Measurements from ENCODE around the gene SLC22A13.
"Not testable (repeated sequence)": the region's sequence is repeated elsewhere in the genome, so short reads cannot be mapped to it uniquely, and the experiment has no call there.

Gene SLC22A13, protein sequence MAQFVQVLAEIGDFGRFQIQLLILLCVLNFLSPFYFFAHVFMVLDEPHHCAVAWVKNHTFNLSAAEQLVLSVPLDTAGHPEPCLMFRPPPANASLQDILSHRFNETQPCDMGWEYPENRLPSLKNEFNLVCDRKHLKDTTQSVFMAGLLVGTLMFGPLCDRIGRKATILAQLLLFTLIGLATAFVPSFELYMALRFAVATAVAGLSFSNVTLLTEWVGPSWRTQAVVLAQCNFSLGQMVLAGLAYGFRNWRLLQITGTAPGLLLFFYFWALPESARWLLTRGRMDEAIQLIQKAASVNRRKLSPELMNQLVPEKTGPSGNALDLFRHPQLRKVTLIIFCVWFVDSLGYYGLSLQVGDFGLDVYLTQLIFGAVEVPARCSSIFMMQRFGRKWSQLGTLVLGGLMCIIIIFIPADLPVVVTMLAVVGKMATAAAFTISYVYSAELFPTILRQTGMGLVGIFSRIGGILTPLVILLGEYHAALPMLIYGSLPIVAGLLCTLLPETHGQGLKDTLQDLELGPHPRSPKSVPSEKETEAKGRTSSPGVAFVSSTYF

GRCh38 chr3:38265604-38266307 lies at the start of gene SLC22A13:
Gene SLC22A13 (plus strand): TSS chr3:38265812. CDS start chr3:38265861, 49 bp downstream.
- DNase-seq: no peak

GRCh38 chr3:38219609-38220197 lies 45.9 kb upstream of the SLC22A13 start:
- no peak for DNase-seq

- no peak for DNase-seq
Measured at GRCh38 chr3:38221005-38221404, 44.6 kb upstream of the SLC22A13 start.

DNA sequence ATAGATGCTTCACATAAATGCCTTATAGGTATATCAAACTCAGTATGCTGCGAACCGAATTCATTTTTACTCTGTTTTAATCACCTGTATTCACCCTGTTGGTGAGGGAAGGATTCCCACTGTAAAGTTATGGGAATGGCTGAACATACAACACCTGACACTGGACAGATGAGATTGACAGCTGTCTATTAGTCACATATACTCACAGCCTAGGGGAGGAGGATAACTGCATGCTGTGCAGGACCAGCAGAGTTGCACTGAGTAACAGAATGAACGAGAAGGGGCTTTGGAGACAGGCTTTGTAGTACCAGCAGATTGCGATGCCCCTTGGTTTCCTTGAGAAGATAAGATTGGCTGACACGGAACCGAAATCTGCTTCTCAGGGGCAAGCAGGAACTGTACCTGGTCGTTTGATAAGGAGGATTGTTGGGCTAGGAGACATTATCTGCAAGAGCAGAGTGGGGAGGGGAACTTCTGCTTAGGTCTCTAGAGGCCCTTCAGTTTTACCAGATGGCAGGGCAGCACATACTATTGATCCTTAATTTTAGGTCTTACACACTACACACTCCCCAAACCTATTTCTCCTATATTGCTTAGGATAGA lies 43.5 kb upstream of the SLC22A13 start:
- DNase-seq: no peak

GRCh38 chr3:38224357-38224756 lies 41.3 kb upstream of the SLC22A13 start:
- no peak for DNase-seq

GRCh38 chr3:38226273-38226672 lies 39.3 kb upstream of the SLC22A13 start:
- peak in 2 of 3 donors; percentile 20 to 31 for DNase-seq

DNA sequence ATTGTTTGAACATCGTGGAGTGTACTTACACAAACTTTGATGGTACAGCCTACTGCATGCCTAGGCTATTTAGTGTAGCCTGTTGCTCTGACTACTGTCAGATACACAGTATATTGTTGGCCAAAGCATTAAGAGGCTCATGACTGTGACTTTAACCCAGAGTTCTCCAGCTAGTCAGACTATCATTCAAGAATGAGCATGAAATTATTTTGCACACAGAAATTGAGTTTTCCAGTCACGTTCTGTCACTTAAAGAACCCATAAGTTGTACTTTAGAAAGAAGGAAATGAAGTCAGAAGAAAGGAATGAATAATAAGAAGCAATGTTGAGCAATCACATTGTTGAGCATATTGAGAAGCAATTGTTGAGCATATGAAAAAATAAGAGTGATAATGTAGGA lies 37.6 kb upstream of the SLC22A13 start:
- peak in 2 of 3 donors; percentile 46 to 60 for DNase-seq

DNA sequence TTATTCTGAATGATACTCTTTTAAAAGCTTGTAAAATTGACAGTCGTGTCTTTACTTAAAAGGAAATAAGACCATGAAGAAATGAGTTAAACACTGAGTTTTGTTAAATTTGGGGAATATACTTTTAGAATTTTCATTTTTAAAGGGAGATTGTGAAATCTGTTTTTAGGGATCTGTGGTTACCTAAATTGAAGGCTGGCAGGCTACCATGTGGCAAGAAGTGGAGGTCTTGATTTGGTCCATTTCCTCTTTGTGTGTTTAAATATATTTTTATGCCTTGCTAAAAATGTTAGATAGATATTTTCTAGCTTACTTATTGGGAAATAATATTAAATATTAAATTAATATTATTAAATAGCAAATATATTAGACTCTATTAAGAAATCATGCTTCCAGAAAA lies 36.6 kb upstream of the SLC22A13 start:
- DNase-seq: peak in 1 of 3 donors; percentile 15

DNA sequence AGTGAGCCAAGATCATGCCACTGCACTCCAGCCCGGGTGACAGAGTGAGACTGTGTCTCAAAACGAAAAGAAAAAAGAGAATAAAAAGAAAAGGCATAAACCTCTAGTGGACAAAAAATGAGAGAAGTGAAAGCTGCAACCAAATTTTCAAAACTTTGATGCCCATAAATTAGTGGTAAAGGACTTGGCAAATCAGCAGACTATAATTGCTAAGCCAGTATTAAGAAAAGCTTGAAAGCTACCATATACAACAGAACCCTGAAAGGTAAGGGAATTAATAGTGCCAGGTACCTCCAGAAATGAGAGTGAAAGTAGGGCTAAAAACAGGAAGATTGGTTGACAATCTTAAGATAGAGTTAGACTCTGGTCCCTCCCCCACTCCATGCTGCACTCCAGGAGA lies 32.9 kb upstream of the SLC22A13 start:
- no peak for DNase-seq

DNA sequence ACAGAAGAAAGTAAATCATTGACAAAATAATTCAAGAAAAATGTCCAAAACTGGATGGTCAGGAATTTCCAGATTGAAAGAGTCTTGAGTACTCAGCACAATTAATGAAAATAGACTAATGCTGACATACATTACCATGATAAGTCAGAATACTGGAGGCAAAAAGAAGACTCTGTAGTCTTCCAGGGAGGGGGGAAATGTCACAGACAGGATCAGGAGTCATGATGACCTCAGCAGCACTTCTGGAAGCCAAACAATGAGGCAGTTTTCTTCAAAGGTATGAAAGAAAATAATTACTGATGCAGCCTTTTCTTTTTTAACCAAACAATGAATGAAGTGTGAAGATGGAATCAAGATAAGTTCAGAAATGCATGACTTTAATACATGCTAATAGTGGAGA lies 30.1 kb upstream of the SLC22A13 start:
- peak; percentile 28 to 34 (median 30) for DNase-seq

GRCh38 chr3:38238416-38239008 lies 27.1 kb upstream of the SLC22A13 start:
- DNase-seq: no peak

DNA sequence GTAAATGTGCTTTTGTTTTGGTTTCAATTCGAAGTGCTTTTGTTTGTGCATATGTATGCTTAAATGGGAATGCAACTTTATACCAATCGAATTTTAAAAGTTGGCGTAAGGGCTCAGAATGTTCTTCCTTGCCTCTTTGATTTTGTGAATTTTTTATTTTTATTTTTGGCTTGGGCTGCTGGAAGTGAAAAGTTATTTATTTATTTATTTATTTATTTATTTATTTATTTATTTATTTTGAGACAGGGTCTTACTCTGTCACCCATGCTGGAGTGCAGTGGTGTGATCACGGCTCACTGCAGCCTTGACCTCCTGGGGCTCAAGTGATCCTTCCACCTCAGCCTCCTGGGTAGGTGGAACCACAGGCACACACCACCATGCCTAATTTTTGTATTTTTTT lies 22.8 kb upstream of the SLC22A13 start:
- DNase-seq: not testable (repeated sequence)

- DNase-seq: no peak
Measured at GRCh38 chr3:38245930-38246329, 19.7 kb upstream of the SLC22A13 start.

- DNase-seq: peak; percentile 57 to 65 (median 60)
Measured at GRCh38 chr3:38247366-38248035, 18.1 kb upstream of the SLC22A13 start.

DNA sequence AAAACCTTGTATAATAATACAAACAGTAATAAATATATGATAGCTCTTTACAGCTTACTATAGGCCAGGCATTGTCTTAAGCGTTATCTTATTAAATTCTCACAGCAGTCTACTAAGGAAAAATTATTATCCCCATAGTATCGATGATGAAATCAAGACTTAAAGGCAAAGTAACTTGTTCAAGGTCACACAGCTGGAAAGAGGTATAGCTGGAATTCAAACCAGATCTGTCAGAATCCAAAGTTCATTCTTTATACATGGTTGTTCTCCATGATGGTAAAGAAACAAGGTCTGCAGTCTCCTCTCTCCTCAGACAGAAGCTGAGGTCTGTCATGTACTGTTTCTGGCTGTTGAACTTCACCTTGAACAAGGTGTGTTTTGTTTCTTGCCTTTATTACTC lies 15.4 kb upstream of the SLC22A13 start:
- DNase-seq: no peak

DNA sequence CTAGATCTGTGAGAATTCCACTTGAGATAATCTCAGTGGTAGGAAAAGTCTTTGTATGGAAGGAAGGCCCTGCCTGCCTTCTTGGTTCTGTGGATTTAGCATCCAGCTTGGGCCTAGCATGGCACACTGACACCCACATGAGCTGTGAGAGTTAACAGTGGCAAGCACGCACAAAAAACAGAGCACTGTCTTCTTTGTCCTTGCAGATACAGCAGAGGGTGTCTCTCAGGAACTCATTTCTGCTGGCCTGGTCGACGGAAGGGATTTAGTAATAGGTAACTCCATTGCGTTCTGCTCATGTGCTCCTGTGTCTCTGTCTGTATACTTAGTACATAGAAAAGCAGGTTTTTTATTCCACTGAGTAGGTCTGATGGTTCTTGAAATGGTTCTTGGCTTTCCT lies 14.4 kb upstream of the SLC22A13 start:
- no peak for DNase-seq

- DNase-seq: no peak
Measured at GRCh38 chr3:38253704-38254103, 11.9 kb upstream of the SLC22A13 start.

DNA sequence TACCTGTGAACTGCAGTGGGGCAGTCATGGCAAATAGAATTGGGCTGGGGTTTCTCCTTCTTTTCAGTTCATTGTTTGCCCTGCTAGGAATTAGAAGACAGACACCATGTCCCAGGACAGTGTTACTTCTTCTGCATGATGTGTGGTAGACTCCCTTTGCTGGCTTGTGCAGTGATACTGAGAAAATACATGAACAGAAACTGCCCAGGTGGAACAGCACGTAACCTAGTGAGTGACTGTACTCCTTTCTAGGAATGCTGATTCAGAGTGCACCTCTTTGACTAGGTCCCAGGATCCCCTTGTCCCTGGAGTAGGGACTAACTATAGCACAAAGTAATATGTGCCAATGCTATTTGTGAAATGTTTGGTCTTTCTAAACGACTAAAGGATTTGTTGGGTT lies 10.7 kb upstream of the SLC22A13 start:
- no peak for DNase-seq

DNA sequence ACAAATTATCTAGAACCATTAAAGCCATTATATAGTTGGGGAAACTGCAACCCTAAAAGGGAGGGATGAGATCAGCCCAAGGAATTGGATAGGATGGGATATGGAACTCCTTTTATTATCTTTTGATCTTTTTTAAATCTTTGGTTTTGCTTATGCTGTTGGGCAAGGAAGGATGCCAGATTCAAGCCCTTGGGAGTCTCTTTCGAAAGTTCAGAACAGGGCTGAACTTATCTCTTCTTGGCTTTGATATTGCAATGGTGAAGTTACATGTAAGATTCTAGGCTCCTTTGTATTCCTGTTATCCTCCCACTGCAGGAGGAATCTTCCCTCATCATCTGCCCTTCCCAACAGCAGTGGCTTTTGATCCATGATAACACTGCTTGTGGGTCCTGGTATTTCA lies 10.0 kb upstream of the SLC22A13 start:
- DNase-seq: no peak

DNA sequence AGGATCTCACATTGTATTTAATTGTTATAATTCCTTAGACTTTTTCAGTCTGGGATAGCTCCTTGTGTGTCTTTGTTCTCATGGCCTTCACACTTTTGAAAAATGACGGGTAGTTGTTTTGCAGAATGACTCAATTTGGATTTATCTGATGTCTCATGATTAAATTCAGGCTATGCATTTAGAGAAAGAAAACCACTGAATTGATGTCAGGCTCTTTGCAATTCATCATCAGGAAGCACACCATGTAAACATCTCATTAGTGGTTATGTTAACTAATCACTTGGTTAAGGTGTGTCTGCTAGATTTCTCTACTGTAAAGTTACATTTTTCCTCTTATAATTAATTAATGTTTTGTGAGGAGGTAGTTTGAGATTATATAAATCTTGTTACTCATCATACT lies 8.0 kb upstream of the SLC22A13 start:
- no peak for DNase-seq

DNA sequence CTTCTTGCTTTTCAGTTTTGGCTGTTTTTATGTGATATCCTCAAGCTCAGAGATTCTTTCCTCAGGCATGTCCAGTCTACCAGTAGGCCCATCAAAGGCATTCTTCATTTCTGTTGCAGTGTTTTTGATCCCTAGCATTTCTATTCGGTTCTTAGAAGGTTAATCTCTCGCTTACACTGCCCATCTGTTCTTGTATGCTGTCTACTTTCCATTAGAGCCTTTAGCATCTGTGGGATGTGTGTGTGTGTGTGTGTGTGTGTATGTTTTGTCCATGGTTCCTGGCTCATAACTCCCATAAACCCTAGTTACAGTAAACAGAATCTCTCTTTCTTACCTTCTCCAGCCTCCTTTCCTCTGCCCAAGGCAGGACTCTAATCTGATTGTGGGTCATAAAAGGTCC lies 5.1 kb upstream of the SLC22A13 start:
- DNase-seq: no peak

GRCh38 chr3:38264353-38264771 lies 1.2 kb upstream of the SLC22A13 start:
- DNase-seq: no peak
